Measurements from ENCODE around the gene LRIT1.

The LRIT1 gene

GRCh38 chr10:84236807-84237198, 4.5 kb downstream of the LRIT1 start:
- H3K27me3 ChIP-seq (ENCODE audit: insufficient read depth, low read length, poor library complexity, severe bottlenecking): no peaks in the 10 kb centered on the region
- no peak overlapping the region for H2AFZ ChIP-seq (ENCODE audit: low read length)
- no peaks in the 10 kb centered on the region for H3K79me2 ChIP-seq (ENCODE audit: insufficient read depth, low read length)
- TF ChIP-seq CTCF (conservative IDR thresholded peaks at IDR 0.05; ENCODE audit: low read length): no peak
- no peak for TF ChIP-seq EZH2phosphoT487 (IDR thresholded peaks at IDR 0.05; ENCODE audit: borderline replicate concordance)
- H3K9me3 ChIP-seq (ENCODE audit: insufficient read depth, low read depth, low read length): no peaks in the 10 kb centered on the region; the same call in 1 of the 2 replicates
- no peak overlapping the region for H3K4me3 ChIP-seq (ENCODE audit: low read length, poor library complexity, severe bottlenecking)
- H4K20me1 ChIP-seq (ENCODE audit: insufficient read depth, low read length, poor library complexity, severe bottlenecking): no peaks in the 10 kb centered on the region
- no peaks in the 10 kb centered on the region for H3K4me1 ChIP-seq (ENCODE audit: insufficient read depth, low read length, poor library complexity, severe bottlenecking)
- no peaks in the 10 kb centered on the region for H3F3A ChIP-seq (ENCODE audit: low read depth)
- H3K36me3 ChIP-seq (ENCODE audit: insufficient read depth, low read length): no peaks in the 10 kb centered on the region
- no peak overlapping the region for H3K4me2 ChIP-seq (ENCODE audit: low read depth, low read length, poor library complexity, severe bottlenecking)
- no peak overlapping the region for H3K9ac ChIP-seq (ENCODE audit: low read depth, low read length, poor library complexity, severe bottlenecking)
- no peaks in the 10 kb centered on the region for H3K9me2 ChIP-seq (replicated peaks; ENCODE audit: low read depth, low read length)

GRCh38 chr10:84235096-84235495, 6.2 kb downstream of the LRIT1 start:
- H3K4me1 ChIP-seq (ENCODE audit: insufficient read depth, low read length, poor library complexity, severe bottlenecking): no peaks in the 10 kb centered on the region
- no peaks in the 10 kb centered on the region for H3K36me3 ChIP-seq (ENCODE audit: insufficient read depth, low read length)
- no peaks in the 10 kb centered on the region for H3K9me2 ChIP-seq (replicated peaks; ENCODE audit: low read depth, low read length)
- no peak overlapping the region for H3K4me2 ChIP-seq (ENCODE audit: low read depth, low read length, poor library complexity, severe bottlenecking)
- H3F3A ChIP-seq (ENCODE audit: low read depth): no peaks in the 10 kb centered on the region
- no peaks in the 10 kb centered on the region for H3K27me3 ChIP-seq (ENCODE audit: insufficient read depth, low read length, poor library complexity, severe bottlenecking)
- H2AFZ ChIP-seq (ENCODE audit: low read length): no peak overlapping the region
- no peak overlapping the region for H3K9ac ChIP-seq (ENCODE audit: low read depth, low read length, poor library complexity, severe bottlenecking)
- H4K20me1 ChIP-seq (ENCODE audit: insufficient read depth, low read length, poor library complexity, severe bottlenecking): no peaks in the 10 kb centered on the region
- H3K9me3 ChIP-seq (ENCODE audit: insufficient read depth, low read depth, low read length): no peaks in the 10 kb centered on the region; the same call in 1 of the 2 replicates
- no peak for TF ChIP-seq EZH2phosphoT487 (IDR thresholded peaks at IDR 0.05; ENCODE audit: borderline replicate concordance)
- no peak overlapping the region for H3K4me3 ChIP-seq (ENCODE audit: low read length, poor library complexity, severe bottlenecking)
- H3K79me2 ChIP-seq (ENCODE audit: insufficient read depth, low read length): no peaks in the 10 kb centered on the region

- Histone ChIP-seq H3K4me1 (ENCODE audit: insufficient read depth, low read length, poor library complexity, severe bottlenecking) (no peaks in the 10 kb centered on the region), H2AFZ (ENCODE audit: low read length) (no peak overlapping the region), H3K4me3 (ENCODE audit: low read length, poor library complexity, severe bottlenecking) (no peak overlapping the region), H3K9me2 (replicated peaks; ENCODE audit: low read depth, low read length) (no peaks in the 10 kb centered on the region), H3K27me3 (ENCODE audit: insufficient read depth, low read length, poor library complexity, severe bottlenecking) (no peaks in the 10 kb centered on the region), H3F3A (ENCODE audit: low read depth) (no peaks in the 10 kb centered on the region), H3K9ac (ENCODE audit: low read depth, low read length, poor library complexity, severe bottlenecking) (no peak overlapping the region), H3K36me3 (ENCODE audit: insufficient read depth, low read length) (no peaks in the 10 kb centered on the region), H3K79me2 (ENCODE audit: insufficient read depth, low read length) (no peaks in the 10 kb centered on the region), H4K20me1 (ENCODE audit: insufficient read depth, low read length, poor library complexity, severe bottlenecking) (no peaks in the 10 kb centered on the region), H3K9me3 (ENCODE audit: insufficient read depth, low read depth, low read length) (no peaks in the 10 kb centered on the region; the same call in 1 of the 2 replicates), H3K4me2 (ENCODE audit: low read depth, low read length, poor library complexity, severe bottlenecking) (no peak overlapping the region)
- TF ChIP-seq EZH2phosphoT487 (IDR thresholded peaks at IDR 0.05; ENCODE audit: borderline replicate concordance) (no peak), CTCF (conservative IDR thresholded peaks at IDR 0.05; ENCODE audit: low read length) (no peak)
Observed at GRCh38 chr10:84234479-84234878, 6.9 kb downstream of the LRIT1 start.

GRCh38 chr10:84233940-84234339, 7.4 kb downstream of the LRIT1 start:
- H2AFZ ChIP-seq (ENCODE audit: low read length): no peak overlapping the region
- no peaks in the 10 kb centered on the region for H3F3A ChIP-seq (ENCODE audit: low read depth)
- no peaks in the 10 kb centered on the region for H3K9me3 ChIP-seq (ENCODE audit: insufficient read depth, low read depth, low read length)
- no peaks in the 10 kb centered on the region for H3K4me1 ChIP-seq (ENCODE audit: insufficient read depth, low read length, poor library complexity, severe bottlenecking)
- H3K9me2 ChIP-seq (replicated peaks; ENCODE audit: low read depth, low read length): no peaks in the 10 kb centered on the region
- H3K4me3 ChIP-seq (ENCODE audit: low read length, poor library complexity, severe bottlenecking): no peak overlapping the region
- no peaks in the 10 kb centered on the region for H3K79me2 ChIP-seq (ENCODE audit: insufficient read depth, low read length)
- no peaks in the 10 kb centered on the region for H3K27me3 ChIP-seq (ENCODE audit: insufficient read depth, low read length, poor library complexity, severe bottlenecking)
- H4K20me1 ChIP-seq (ENCODE audit: insufficient read depth, low read length, poor library complexity, severe bottlenecking): no peaks in the 10 kb centered on the region
- no peak overlapping the region for H3K4me2 ChIP-seq (ENCODE audit: low read depth, low read length, poor library complexity, severe bottlenecking)
- no peaks in the 10 kb centered on the region for H3K36me3 ChIP-seq (ENCODE audit: insufficient read depth, low read length)
- no peak overlapping the region for H3K9ac ChIP-seq (ENCODE audit: low read depth, low read length, poor library complexity, severe bottlenecking)
- TF ChIP-seq CTCF (conservative IDR thresholded peaks at IDR 0.05; ENCODE audit: low read length): no peak
- TF ChIP-seq EZH2phosphoT487 (IDR thresholded peaks at IDR 0.05; ENCODE audit: borderline replicate concordance): no peak

Data from Loucy (cell line).